DMS 273 treated with DMSO at 0.1 percent for 48 hours (cell line): ENCODE measurements around the gene CYP24A1.

Source experiments
- DNase-seq: peaks from one replicate; lab custom pipeline; 2025; lab: John Stamatoyannopoulos, UW

CYP24A1 gene

GRCh38 chr20:54203281-54203680, 29.5 kb upstream of the CYP24A1 start:
- no peak for DNase-seq

GRCh38 chr20:54201268-54201846, 27.6 kb upstream of the CYP24A1 start:
- no peak for DNase-seq

GRCh38 chr20:54200487-54201267, 26.9 kb upstream of the CYP24A1 start:
- no peak for DNase-seq

- peak; percentile 8 for DNase-seq
These were observed 26.0 kb upstream of the CYP24A1 start for GRCh38 chr20:54199721-54200176.

- no peak for DNase-seq
These were observed 25.5 kb upstream of the CYP24A1 start for GRCh38 chr20:54199283-54199682.

- no peak for DNase-seq
These were observed 24.1 kb upstream of the CYP24A1 start for GRCh38 chr20:54197621-54198604.

- no peak for DNase-seq
These were observed 22.0 kb upstream of the CYP24A1 start for GRCh38 chr20:54195483-54196472.

GRCh38 chr20:54194724-54195438, 21.1 kb upstream of the CYP24A1 start:
- no peak for DNase-seq

GRCh38 chr20:54193817-54194216, 20.0 kb upstream of the CYP24A1 start:
- DNase-seq: no peak

- DNase-seq: no peak
These were observed 16.4 kb upstream of the CYP24A1 start for GRCh38 chr20:54190217-54190616.

GRCh38 chr20:54189630-54190029, 15.8 kb upstream of the CYP24A1 start:
- no peak for DNase-seq

- DNase-seq: no peak
These were observed 14.5 kb upstream of the CYP24A1 start for GRCh38 chr20:54188132-54188849.

GRCh38 chr20:54184904-54185626, 11.3 kb upstream of the CYP24A1 start:
- no peak for DNase-seq

- DNase-seq: no peak
These were observed 10.3 kb upstream of the CYP24A1 start for GRCh38 chr20:54184071-54184470.

- no peak for DNase-seq
These were observed 7.1 kb upstream of the CYP24A1 start for GRCh38 chr20:54180931-54181330.

- DNase-seq: no peak
These were observed 6.2 kb upstream of the CYP24A1 start for GRCh38 chr20:54179946-54180345.

- DNase-seq: no peak
These were observed 4.5 kb upstream of the CYP24A1 start for GRCh38 chr20:54178256-54178655.

- no peak for DNase-seq
These were observed 3.6 kb upstream of the CYP24A1 start for GRCh38 chr20:54177378-54177777.

GRCh38 chr20:54176610-54177009, 2.8 kb upstream of the CYP24A1 start:
- DNase-seq: no peak
